K562 (cell line): ENCODE measurements around the gene HACL1. TPM values are rescaled to one million over a fixed set of nuclear protein-coding genes. Genes with fewer than 3 reads are reported as not detected.

Experiments
- ATAC-seq: fragments of 200-7000 bp; cut with Tn5 transposase; 3 replicates; pipeline ENCODE4 v1.9.1; 2020; ENCODE audit warnings: moderate library complexity
- BruUV-seq: library from RNA; stranded (reverse); fragments of 400-500 nt; replicated peaks from 2 replicates; lab custom pipeline; 2021; lab: Mats Ljungman, UMichigan
- CTCF ChIA-PET: fragments of 300-600 bp; formaldehyde crosslinking; extraction: SDS; loops from one replicate; lab custom pipeline; 2021; ENCODE audit warnings: low intra/inter-chr PET ratio; lab: Yijun Ruan, JAX
- POLR2A ChIA-PET: fragments of 300-600, 350-650 bp; sonication (Branson Sonifier 250); formaldehyde crosslinking; extraction: SDS; loops from one replicate; lab custom pipeline; 2021; ENCODE audit warnings: antibody characterized with exemption, inconsistent platforms; lab: Yijun Ruan, JAX
- DNase-seq, 4 experiments: peaks; one replicate each; pipeline versions ENCODE4 v3.0.0 to v3.0.0-alpha.2; 2011 to 2018; ENCODE audit warnings: low spot score in 3 of 4, mixed read lengths in 3 of 4; ENCODE audit errors: extremely low read depth in 1 of 4
- FAIRE-seq: peaks from 2 replicates; lab custom pipeline; 2011; peaks lifted over from hg19 to GRCh38; lab: Jason Lieb, UNC
- H2AFZ ChIP-seq: 2 replicates; pipeline ENCODE4 v1.6.0; 2011; ENCODE audit warnings: low read depth, low read length, control low read depth, inconsistent platforms
- H3K27ac ChIP-seq: fragments of 200-600 bp; 3 replicates; pipeline ENCODE4 v1.8.0; 2011; ENCODE audit warnings: low read depth, mild to moderate bottlenecking, control low read depth, inconsistent platforms, low read length, moderate library complexity, mixed read lengths; ENCODE audit errors: extremely low read depth
- H3K27me3 ChIP-seq, 2 experiments: fragments of 300-600 bp in 1 of 2; 2 replicates in 1 of 2; 3 replicates in 1 of 2; pipeline versions ENCODE4 v1.6.0 to v1.8.0; 2011; ENCODE audit warnings: inconsistent platforms in 2 of 2, low read length in 2 of 2, mild to moderate bottlenecking in 1 of 2, mixed read lengths in 1 of 2, moderate library complexity in 1 of 2; ENCODE audit not compliant: control insufficient read depth in 2 of 2, insufficient read depth in 2 of 2
- H3K36me3 ChIP-seq: fragments of 300-600 bp; 3 replicates; pipeline ENCODE4 v1.8.0; 2011; ENCODE audit warnings: mild to moderate bottlenecking, low read length, inconsistent platforms; ENCODE audit not compliant: control insufficient read depth, insufficient read depth
- H3K4me1 ChIP-seq, 2 experiments: fragments of 200-600 bp in 1 of 2; replicated peaks in 1 of 2; 2 replicates in 1 of 2; 3 replicates in 1 of 2; pipeline versions ENCODE4 v1.5.1 to v1.8.0; 2011; ENCODE audit warnings: inconsistent platforms in 2 of 2, low read length in 2 of 2, mild to moderate bottlenecking in 1 of 2, mixed read lengths in 1 of 2, moderate library complexity in 1 of 2; ENCODE audit not compliant: control insufficient read depth in 2 of 2, insufficient read depth in 2 of 2
- H3K4me2 ChIP-seq: 2 replicates; pipeline ENCODE4 v1.6.1; 2011; ENCODE audit warnings: low read length, control low read depth, inconsistent platforms, mixed read lengths; ENCODE audit not compliant: insufficient read depth
- H3K4me3 ChIP-seq: fragments of 200-600 bp; sonication (generic), shearing (Covaris generic); 2 replicates; pipeline ENCODE4 v1.5.1; 2016; ENCODE audit warnings: control low read depth, inconsistent platforms
- H3K79me2 ChIP-seq: fragments of 200-600 bp; 3 replicates; pipeline ENCODE4 v1.8.0; 2011; ENCODE audit warnings: low read length, inconsistent platforms; ENCODE audit not compliant: control insufficient read depth, insufficient read depth
- H3K9ac ChIP-seq, 2 experiments: 2 replicates each; pipeline versions ENCODE4 v1.6.0 to v1.6.1; 2011; ENCODE audit warnings: low read depth in 2 of 2, low read length in 2 of 2, control low read depth in 1 of 2, inconsistent platforms in 1 of 2, mild to moderate bottlenecking in 1 of 2, mixed read lengths in 1 of 2; ENCODE audit not compliant: insufficient read depth in 1 of 2
- H3K9me1 ChIP-seq: one replicate; pipeline ENCODE4 v1.6.0; 2011; ENCODE audit warnings: inconsistent platforms, mild to moderate bottlenecking, low read length, moderate library complexity; ENCODE audit not compliant: control insufficient read depth, insufficient read depth
- H3K9me3 ChIP-seq: replicated peaks from 2 replicates; pipeline ENCODE4 v1.5.1; 2011; ENCODE audit warnings: low read depth, low read length, inconsistent platforms; ENCODE audit not compliant: control insufficient read depth, insufficient read depth
- H4K20me1 ChIP-seq: replicated peaks from 2 replicates; pipeline ENCODE4 v1.6.1; 2011; ENCODE audit warnings: low read length, inconsistent platforms, mixed read lengths; ENCODE audit not compliant: control insufficient read depth, insufficient read depth
- CBX5 ChIP-seq: IDR thresholded peaks from 2 replicates; pipeline ENCODE4 v1.6.1; 2014; ENCODE audit warnings: low read depth, borderline replicate concordance
- CBX8 ChIP-seq: fragments of 200-600 bp; sonication (generic); IDR thresholded peaks from 2 replicates; pipeline ENCODE4 v1.6.1; 2012; ENCODE audit warnings: borderline replicate concordance, mixed run types, low read depth, mild to moderate bottlenecking, moderate library complexity, mixed read lengths, low read length, control low read depth, inconsistent platforms; ENCODE audit not compliant: poor library complexity, severe bottlenecking; ENCODE audit errors: extremely low read depth
- RAD51 ChIP-seq: fragments of 450-650 bp; IDR thresholded peaks from 2 replicates; pipeline ENCODE4 v1.7.1; 2016; ENCODE audit warnings: low read depth, mild to moderate bottlenecking, borderline replicate concordance
- RCOR1 ChIP-seq, 2 experiments: IDR thresholded peaks; 2 replicates each; pipeline ENCODE4 v1.6.1; 2012; ENCODE audit warnings: low read depth in 2 of 2, low read length in 2 of 2, borderline replicate concordance in 1 of 2, improper control_type of control experiment in 1 of 2
- SMAD2 ChIP-seq: fragments of 150-350 bp; IDR thresholded peaks from 2 replicates; pipeline ENCODE4 v1.6.1; 2014; ENCODE audit warnings: low read depth, mild to moderate bottlenecking, low read length
- SMARCC2 ChIP-seq: fragments of 450-650 bp; IDR thresholded peaks from 2 replicates; pipeline ENCODE4 v1.6.1; 2017; ENCODE audit warnings: antibody characterized with exemption, moderate library complexity, mild to moderate bottlenecking, low read depth
- ZNF124 ChIP-seq: sonication (generic); formaldehyde crosslinking; IDR thresholded peaks from 2 replicates; pipeline ENCODE4 v1.8.1; 2022; ENCODE audit warnings: missing genetic modification reagents
- ZNF263 ChIP-seq: sonication (generic); formaldehyde crosslinking; IDR thresholded peaks from 2 replicates; pipeline ENCODE4 v1.8.0; 2022; ENCODE audit warnings: mild to moderate bottlenecking, missing genetic modification reagents, borderline replicate concordance
- WGBS: fragments of 100-300 bp; shearing (Covaris generic); methylation state at CpG from one replicate; pipeline ENCODE4 v1.1.6; 2016; ENCODE audit warnings: low coverage, mixed read lengths; ENCODE audit not compliant: insufficient coverage; ENCODE audit errors: missing lambda C conversion rate; 5-methylcytosine and 5-hydroxymethylcytosine counted together
- in situ Hi-C: fragments of 300-500 bp; cut with MboI; formaldehyde crosslinking; loops from 4 replicates; pipeline ENCODE4 v1.15.0; 2018; ENCODE audit warnings: inconsistent platforms, mixed read lengths
- intact Hi-C: fragments of 100-400 bp; cut with micrococcal nuclease; formaldehyde crosslinking; loops from 2 replicates; pipeline ENCODE4 v1.14.2; 2022
- polyA plus RNA-seq, 8 experiments: library from polyadenylated mRNA; depleted of rRNA in 4 of 8; stranded (reverse) in 5 of 8; unstranded in 3 of 8; fragments of >200 nt; fragmentation: Nextera tagmentation in 2 of 8; fragmentation: Illumina TruSeq in 1 of 8; extraction: Ambion mirVana in 2 of 8; extraction: Trizol in 1 of 8; gene quantifications; 2 replicates each; pipeline versions ENCODE4 v1.2.1 to v1.2.3, GENCODE V29; 2011 to 2014; ENCODE audit warnings: inconsistent platforms in 1 of 8, missing spikeins in 1 of 8
- total RNA-seq, 7 experiments: library from RNA; depleted of rRNA in 6 of 7; stranded (reverse); fragments of >200 nt in 6 of 7; fragmentation: Illumina TruSeq in 2 of 7; extraction: Trizol in 2 of 7; gene quantifications; 2 replicates each; pipeline versions ENCODE4 v1.2.1 to v1.2.3, GENCODE V29; 2011 to 2021; ENCODE audit warnings: low replicate concordance in 1 of 7
- TF ChIP-seq, protein P1 (sequence below): fragments of 450-650 bp; formaldehyde crosslinking; IDR thresholded peaks from 2 replicates; pipeline ENCODE4 v1.4.0; 2020; ENCODE audit warnings: mild to moderate bottlenecking

HACL1 gene
- total and polyA plus RNA-seq, 9 of the 15 experiments (the other 6 are each of a cell fraction or from before 2014, with no cell fraction given): 18.9 to 61.5 (median 30.5) TPM

DNA sequence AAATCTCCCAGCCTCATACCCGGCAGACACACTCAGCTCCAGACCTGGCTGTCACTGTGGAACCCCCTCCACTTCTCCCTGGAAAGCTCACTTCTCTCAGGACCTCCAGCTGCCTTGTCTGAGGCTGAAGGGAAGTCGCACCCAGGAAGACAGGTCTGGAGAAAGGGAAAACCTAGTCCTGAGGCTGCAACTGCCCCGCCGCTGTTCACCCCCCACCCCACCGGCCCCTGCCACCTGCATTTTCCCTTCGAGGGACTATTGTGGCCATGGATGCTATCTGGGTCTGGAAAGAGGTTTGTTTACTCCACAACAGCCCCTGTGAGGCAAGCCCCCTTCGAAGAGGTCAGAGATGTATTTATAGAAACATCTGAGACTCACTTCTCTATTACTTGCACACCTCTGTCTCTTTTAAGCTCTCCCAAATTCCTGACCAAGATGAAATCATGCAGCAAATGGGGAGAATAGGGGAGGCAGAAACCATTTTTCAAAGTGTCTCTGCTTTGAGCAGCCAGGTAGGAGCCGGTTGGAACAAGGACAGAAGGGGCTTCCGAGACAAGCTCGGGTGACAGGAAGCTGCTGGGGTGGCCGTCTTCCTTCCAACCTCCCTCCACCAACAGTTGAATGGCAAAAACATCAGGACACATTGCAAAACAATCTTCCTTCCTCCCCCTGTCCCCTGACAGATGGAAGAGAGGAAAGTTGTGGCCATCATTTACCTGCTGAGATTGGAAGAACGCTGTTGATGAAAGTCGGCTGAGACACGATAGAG, 80.4 kb downstream of the HACL1 start:
- Histone ChIP-seq H3K27ac (no peak overlapping the region), H3K4me1 (no peaks in the 10 kb centered on the region), H3K4me3 (no peak overlapping the region), H3K27me3 (peaks cover 22 to 42% of the 10 kb centered on the region in 2 experiments; a peak in 4 of 5 replicates), H3K36me3 (no peaks in the 10 kb centered on the region), H3K9ac (0 out of 4 replicates have a peak overlapping the region, but pooled peaks of 1 of the 2 experiments have one; percentile 40), H3K79me2 (no peaks in the 10 kb centered on the region), H3K9me3 (no peaks in the 10 kb centered on the region), H3K9me1 (no peaks in the 10 kb centered on the region)
- DNase-seq (no peak), ATAC-seq (no peak; the same call in 2 of the 3 replicates), FAIRE-seq (no peak)
- WGBS: 3% methylated on average over 13 of the region's 14 CpGs
- CTCF ChIA-PET: no interaction called here
- in situ Hi-C loops: no loop called here
- TF ChIP-seq SMAD2 (no peak), RCOR1 (IDR thresholded peaks at IDR 0.05; ENCODE audit: borderline replicate concordance in 1 of 2, low read depth in 2 of 2, low read length in 2 of 2) (no peak), SMARCC2 (no peak), CBX5 (no peak), ZNF263 (CRISPR knock-in tag) (no peak), CBX8 (no peak), RAD51 (no peak), ZNF124 (CRISPR knock-in tag) (no peak)
- TF ChIP-seq, protein P1, sequence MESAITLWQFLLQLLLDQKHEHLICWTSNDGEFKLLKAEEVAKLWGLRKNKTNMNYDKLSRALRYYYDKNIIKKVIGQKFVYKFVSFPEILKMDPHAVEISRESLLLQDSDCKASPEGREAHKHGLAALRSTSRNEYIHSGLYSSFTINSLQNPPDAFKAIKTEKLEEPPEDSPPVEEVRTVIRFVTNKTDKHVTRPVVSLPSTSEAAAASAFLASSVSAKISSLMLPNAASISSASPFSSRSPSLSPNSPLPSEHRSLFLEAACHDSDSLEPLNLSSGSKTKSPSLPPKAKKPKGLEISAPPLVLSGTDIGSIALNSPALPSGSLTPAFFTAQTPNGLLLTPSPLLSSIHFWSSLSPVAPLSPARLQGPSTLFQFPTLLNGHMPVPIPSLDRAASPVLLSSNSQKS (CRISPR knock-in tag): no peak
- TF ChIP-seq, all 486 proteins: peak for 0
- peak overlapping the region; percentile 39; the same call in 1 of the 2 replicates for H2AFZ ChIP-seq
- intact Hi-C loops: no loop called here
- peaks cover 8% of the 10 kb centered on the region; the same call in 1 of the 2 replicates for H4K20me1 ChIP-seq
- no TSS peak for BruUV-seq
- H3K4me2 ChIP-seq: no peak overlapping the region
- POLR2A ChIA-PET: interaction anchor here (0.5 to 0.6 kb wide), 2 partner anchors 90 to 941 kb away, joined by 3 read pairs; no protein-coding TSS in a partner anchor
